WTC11 (cell line): ENCODE results near the gene FOXJ3. TPM values are rescaled to one million over a fixed set of nuclear protein-coding genes. Genes with fewer than 3 reads are reported as not detected.

Source experiments
- ATAC-seq: fragments of 200-7000 bp; cut with Tn5 transposase; 2 replicates; pipeline ENCODE4 v1.10.0; 2021; ENCODE audit warnings: mild to moderate bottlenecking, moderate library complexity
- CTCF ChIA-PET: fragments of 300-600 bp; sonication (Branson Sonifier 250); formaldehyde crosslinking; loops from one replicate; lab custom pipeline; 2021; ENCODE audit warnings: antibody characterized with exemption; lab: Charles Lee
- POLR2A ChIA-PET: fragments of 350-600 bp; sonication (Branson Sonifier 250); formaldehyde crosslinking; loops from one replicate; lab custom pipeline; 2021; ENCODE audit warnings: antibody characterized with exemption; lab: Charles Lee
- DNase-seq: peaks from one replicate; pipeline ENCODE4 v3.0.0; 2021; ENCODE audit warnings: low spot score
- H3K27ac Mint-ChIP-seq: 2 replicates; pipeline ENCODE4 v1.8.0; 2021; ENCODE audit warnings: mixed read lengths
- H3K27me3 Mint-ChIP-seq: 2 replicates; pipeline ENCODE4 v1.8.0; 2021; ENCODE audit warnings: low read depth, mild to moderate bottlenecking, moderate library complexity, mixed read lengths
- H3K36me3 Mint-ChIP-seq: 2 replicates; pipeline ENCODE4 v1.8.0; 2021; ENCODE audit warnings: mixed read lengths
- H3K4me1 Mint-ChIP-seq: 2 replicates; pipeline ENCODE4 v1.8.0; 2022; ENCODE audit warnings: mixed read lengths
- H3K4me3 Mint-ChIP-seq: 2 replicates; pipeline ENCODE4 v1.8.0; 2021; ENCODE audit warnings: mild to moderate bottlenecking, moderate library complexity, mixed read lengths
- H3K9me3 Mint-ChIP-seq: 2 replicates; pipeline ENCODE4 v1.8.0; 2021; ENCODE audit warnings: mixed read lengths
- ATF6 ChIP-seq: sonication (generic); formaldehyde crosslinking; IDR thresholded peaks from 2 replicates; pipeline ENCODE4 v1.8.1; 2023; ENCODE audit warnings: mild to moderate bottlenecking, missing genetic modification reagents
- CTCF ChIP-seq: fragments of 200-600 bp; IDR thresholded peaks from 2 replicates; pipeline ENCODE4 v1.8.0; 2022; ENCODE audit warnings: antibody characterized with exemption
- E2F4 ChIP-seq: sonication (generic); formaldehyde crosslinking; IDR thresholded peaks from 2 replicates; pipeline ENCODE4 v1.8.1; 2022; ENCODE audit warnings: low read depth, mild to moderate bottlenecking, moderate library complexity, missing genetic modification reagents, borderline replicate concordance
- FOXJ3 ChIP-seq: sonication (generic); formaldehyde crosslinking; IDR thresholded peaks from 2 replicates; pipeline ENCODE4 v1.9.0; 2021; ENCODE audit warnings: missing genetic modification reagents, mild to moderate bottlenecking, borderline replicate concordance
- FOXK1 ChIP-seq: sonication (generic); formaldehyde crosslinking; IDR thresholded peaks from 2 replicates; pipeline ENCODE4 v1.8.0; 2022; ENCODE audit warnings: mild to moderate bottlenecking, moderate library complexity, missing genetic modification reagents
- FOXP4 ChIP-seq: sonication (generic); formaldehyde crosslinking; IDR thresholded peaks from 2 replicates; pipeline ENCODE4 v1.8.0; 2022; ENCODE audit warnings: mild to moderate bottlenecking, missing genetic modification reagents
- GABPB1 ChIP-seq: sonication (generic); formaldehyde crosslinking; IDR thresholded peaks from 2 replicates; pipeline ENCODE4 v1.8.1; 2023; ENCODE audit warnings: mild to moderate bottlenecking, missing genetic modification reagents
- KAT7 ChIP-seq: sonication (generic); formaldehyde crosslinking; IDR thresholded peaks from 2 replicates; pipeline ENCODE4 v1.8.1; 2023; ENCODE audit warnings: missing genetic modification reagents, mild to moderate bottlenecking, borderline replicate concordance
- MAX ChIP-seq: sonication (generic); formaldehyde crosslinking; IDR thresholded peaks from 2 replicates; pipeline ENCODE4 v1.8.0; 2022; ENCODE audit warnings: mild to moderate bottlenecking, missing genetic modification reagents
- MLX ChIP-seq: sonication (generic); formaldehyde crosslinking; IDR thresholded peaks from 2 replicates; pipeline ENCODE4 v1.8.1; 2023; ENCODE audit warnings: mild to moderate bottlenecking, missing genetic modification reagents, moderate library complexity
- NR2C2 ChIP-seq: sonication (generic); formaldehyde crosslinking; IDR thresholded peaks from 2 replicates; pipeline ENCODE4 v1.8.0; 2022; ENCODE audit warnings: mild to moderate bottlenecking, missing genetic modification reagents
- RELA ChIP-seq: sonication (generic); formaldehyde crosslinking; IDR thresholded peaks from 2 replicates; pipeline ENCODE4 v1.8.1; 2022; ENCODE audit warnings: missing genetic modification reagents, mild to moderate bottlenecking, borderline replicate concordance
- TEAD1 ChIP-seq: sonication (generic); formaldehyde crosslinking; IDR thresholded peaks from 2 replicates; pipeline ENCODE4 v1.8.0; 2022; ENCODE audit warnings: mild to moderate bottlenecking, missing genetic modification reagents
- ZBTB43 ChIP-seq: sonication (generic); formaldehyde crosslinking; IDR thresholded peaks from 2 replicates; pipeline ENCODE4 v1.8.1; 2023; ENCODE audit warnings: mild to moderate bottlenecking, missing genetic modification reagents
- ZNF281 ChIP-seq: sonication (generic); formaldehyde crosslinking; IDR thresholded peaks from 2 replicates; pipeline ENCODE4 v1.8.0; 2023; ENCODE audit warnings: mild to moderate bottlenecking, missing genetic modification reagents
- ZSCAN18 ChIP-seq: fragments of 250-450 bp; sonication (Bioruptor Pico); IDR thresholded peaks from 2 replicates; pipeline ENCODE4 v2.1.2; 2022; ENCODE audit warnings: mild to moderate bottlenecking, moderate library complexity
- total RNA-seq: library from RNA; stranded (reverse); gene quantifications from 3 replicates; pipeline ENCODE4 v1.2.3, GENCODE V29; 2021

Gene FOXJ3
- total RNA-seq, 1 experiment from 2014 or later: 43.3 TPM

GRCh38 chr1:42148166-42148565 is 186.9 kb downstream of the FOXJ3 start (continued):
- TF ChIP-seq ZNF281: no peak
- no peak for TF ChIP-seq RELA (CRISPR knock-in tag)
- TF ChIP-seq GABPB1 (CRISPR knock-in tag): no peak
- no peak for TF ChIP-seq MLX (CRISPR knock-in tag)
- no peak for TF ChIP-seq ATF6
- TF ChIP-seq ZSCAN18 (CRISPR knock-in tag): no peak
- TF ChIP-seq KAT7 (CRISPR knock-in tag): no peak
- no peak for TF ChIP-seq E2F4
- TF ChIP-seq, all 79 proteins: peak for 0

GRCh38 chr1:42146626-42147320 is 188.3 kb downstream of the FOXJ3 start:
- ATAC-seq (peak; percentile 94), DNase-seq (peak; percentile 89)
- Mint-ChIP-seq H3K9me3 (no peaks in the 10 kb centered on the region), H3K4me1 (no peaks in the 10 kb centered on the region), H3K27me3 (no peaks in the 10 kb centered on the region), H3K36me3 (no peaks in the 10 kb centered on the region), H3K27ac (no peak overlapping the region), H3K4me3 (no peak overlapping the region)
- ChIA-PET CTCF (interaction anchor here (0.6 to 1.1 kb wide), 4 partner anchors 13 to 327 kb away, joined by 3 to 4 read pairs (median 3); no protein-coding TSS in a partner anchor), POLR2A (no interaction called here)
- TF ChIP-seq CTCF (peak; percentile 79), MAX (CRISPR knock-in tag) (no peak), ZBTB43 (CRISPR knock-in tag) (0 out of 2 replicates have a peak, but pooled peaks have one; percentile 38), TEAD1 (0 out of 2 replicates have a peak, but pooled peaks have one; percentile 25), FOXK1 (peak; percentile 78), FOXJ3 (CRISPR knock-in tag) (no peak), FOXP4 (0 out of 2 replicates have a peak, but pooled peaks have one; percentile 39), NR2C2 (CRISPR knock-in tag) (no peak)
